Keratinocyte (primary cell): ENCODE measurements around the gene KRT38.

ENCODE experiments used
- EZH2 ChIP-seq: IDR thresholded peaks from one replicate; pipeline ENCODE4 v1.6.1; 2012; ENCODE audit warnings: inconsistent platforms, mild to moderate bottlenecking, low read length, moderate library complexity
- TF ChIP-seq, protein P1 (sequence below), 3 experiments: IDR thresholded peaks in 1 of 3; conservative IDR thresholded peaks in 1 of 3; optimal IDR thresholded peaks in 1 of 3; 2 replicates in 2 of 3; 3 replicates in 1 of 3; pipeline versions ENCODE3 to v1.5.1; 2011; ENCODE audit warnings: low read length in 3 of 3, mild to moderate bottlenecking in 3 of 3, moderate library complexity in 2 of 3, control low read depth in 1 of 3, inconsistent platforms in 1 of 3; ENCODE audit not compliant: insufficient read depth in 2 of 3; ENCODE audit errors: extremely low read depth in 1 of 3

DNA sequence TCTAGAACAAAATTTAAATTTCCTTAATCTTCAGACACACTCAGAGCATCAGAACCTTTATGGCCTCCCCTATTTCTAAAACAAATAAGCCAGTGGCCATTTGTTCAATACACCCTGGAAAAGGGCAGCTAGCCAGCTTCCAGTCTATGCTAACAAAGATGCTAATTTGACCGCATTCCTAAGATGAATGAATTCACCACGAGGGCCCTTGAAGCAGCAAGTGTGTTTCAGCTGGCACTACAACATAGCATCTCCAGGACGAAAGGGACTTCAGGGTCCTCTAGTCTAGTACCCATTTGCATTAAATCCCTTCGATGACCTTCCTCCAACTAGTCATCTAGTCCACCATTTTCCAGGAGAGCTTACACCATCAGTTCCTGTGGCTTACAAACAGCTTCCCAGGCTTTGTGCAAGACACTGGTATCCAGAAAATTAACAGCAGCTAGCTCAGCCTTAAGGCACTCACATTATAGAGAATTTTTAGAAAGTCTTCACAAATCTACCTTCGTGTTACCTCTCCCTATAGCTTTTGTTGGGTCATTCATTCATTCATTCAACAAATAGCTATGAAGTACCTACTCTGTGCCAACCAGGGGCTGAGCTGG, 27.3 kb downstream of the KRT38 start:
- TF ChIP-seq, protein P1, sequence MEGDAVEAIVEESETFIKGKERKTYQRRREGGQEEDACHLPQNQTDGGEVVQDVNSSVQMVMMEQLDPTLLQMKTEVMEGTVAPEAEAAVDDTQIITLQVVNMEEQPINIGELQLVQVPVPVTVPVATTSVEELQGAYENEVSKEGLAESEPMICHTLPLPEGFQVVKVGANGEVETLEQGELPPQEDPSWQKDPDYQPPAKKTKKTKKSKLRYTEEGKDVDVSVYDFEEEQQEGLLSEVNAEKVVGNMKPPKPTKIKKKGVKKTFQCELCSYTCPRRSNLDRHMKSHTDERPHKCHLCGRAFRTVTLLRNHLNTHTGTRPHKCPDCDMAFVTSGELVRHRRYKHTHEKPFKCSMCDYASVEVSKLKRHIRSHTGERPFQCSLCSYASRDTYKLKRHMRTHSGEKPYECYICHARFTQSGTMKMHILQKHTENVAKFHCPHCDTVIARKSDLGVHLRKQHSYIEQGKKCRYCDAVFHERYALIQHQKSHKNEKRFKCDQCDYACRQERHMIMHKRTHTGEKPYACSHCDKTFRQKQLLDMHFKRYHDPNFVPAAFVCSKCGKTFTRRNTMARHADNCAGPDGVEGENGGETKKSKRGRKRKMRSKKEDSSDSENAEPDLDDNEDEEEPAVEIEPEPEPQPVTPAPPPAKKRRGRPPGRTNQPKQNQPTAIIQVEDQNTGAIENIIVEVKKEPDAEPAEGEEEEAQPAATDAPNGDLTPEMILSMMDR (optimal IDR thresholded peaks at IDR 0.05 in 1 of 3, IDR thresholded peaks at IDR 0.05 in 1 of 3, conservative IDR thresholded peaks at IDR 0.05 in 1 of 3; ENCODE audit: extremely low read depth in 1 of 3, insufficient read depth in 2 of 3, low read length in 3 of 3): no peak
- TF ChIP-seq EZH2: no peak
